Measurements from ENCODE around the gene LTBP3.

LTBP3 gene

GRCh38 chr11:65596520-65596919 is 38.4 kb upstream of the LTBP3 start:
- CTCF ChIA-PET = interaction anchor here (0.7 to 4.3 kb wide), 2 partner anchors 57 to 242 kb away, joined by 3 to 40 read pairs; partner anchors contain the start of gene TIGD3
- POLR2A ChIA-PET = interaction anchor here (1.0 to 1.3 kb wide), 2 partner anchors 19 to 25 kb away, joined by 3 to 4 read pairs; partner anchors contain the start of gene PCNX3
- no peak for DNase-seq (ENCODE audit: extremely low spot score)
- TF ChIP-seq BHLHE40 (IDR thresholded peaks at IDR 0.05; ENCODE audit: borderline replicate concordance) = no peak
- no peak for TF ChIP-seq L3MBTL2 (conservative IDR thresholded peaks at IDR 0.05)
- no peak for TF ChIP-seq FOXA1 (IDR thresholded peaks at IDR 0.05)
- no peak for TF ChIP-seq ELF4 (IDR thresholded peaks at IDR 0.05)
- no peak for TF ChIP-seq NFRKB (IDR thresholded peaks at IDR 0.05)
- no peak for TF ChIP-seq ARNT (IDR thresholded peaks at IDR 0.05)
- no peak for TF ChIP-seq FOXK2 (IDR thresholded peaks at IDR 0.05)

DNA sequence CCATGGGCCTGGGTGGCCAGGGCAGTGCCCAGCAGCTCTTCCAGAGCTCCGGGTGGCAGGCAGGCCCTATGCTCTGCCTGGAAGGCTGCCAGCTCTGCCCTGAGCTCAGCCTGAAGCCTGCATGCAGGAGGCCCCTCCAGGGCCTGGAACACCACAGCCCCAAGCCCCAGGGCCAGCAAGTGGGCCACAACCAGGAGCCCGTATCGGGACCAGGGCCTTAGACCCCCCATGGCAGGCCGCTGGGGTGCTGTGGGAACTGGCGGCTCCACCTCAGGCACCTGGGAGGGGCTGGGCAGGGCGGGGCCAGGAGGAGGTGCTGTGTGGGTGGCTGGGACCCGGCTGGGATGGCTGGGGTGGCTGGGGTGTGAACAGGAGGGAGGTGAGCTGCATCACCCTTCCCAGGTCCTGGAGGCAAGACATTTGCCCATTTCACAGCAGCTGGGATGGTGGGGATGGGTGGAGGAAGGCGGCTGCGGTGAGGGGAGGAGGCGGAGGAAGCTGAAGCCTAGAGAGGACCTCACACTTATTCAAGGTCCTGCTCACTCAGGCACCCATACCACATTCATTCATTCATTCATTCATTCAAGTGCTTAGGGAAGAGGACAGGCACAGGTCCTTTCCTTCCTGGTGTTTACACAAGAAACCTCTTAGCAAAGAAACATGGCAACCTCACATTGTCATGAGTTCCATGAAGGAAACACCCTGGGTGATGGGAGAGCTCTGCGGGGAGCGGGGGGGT is 37.6 kb upstream of the LTBP3 start, which contains the start of gene KCNK7:
Gene KCNK7, minus strand, starts transcription at position 258 of the 739 bp plus-strand sequence. Its CDS starts 28 bp downstream, at position 230.
- no peak for TF ChIP-seq TARDBP (IDR thresholded peaks at IDR 0.05)
- no peak for TF ChIP-seq ARNT (IDR thresholded peaks at IDR 0.05)
- ChIA-PET CTCF (interaction anchor here (0.7 to 4.3 kb wide), 2 partner anchors 56 to 241 kb away, joined by 3 to 40 read pairs; partner anchors contain the start of gene TIGD3), POLR2A (interaction anchor here (1.0 to 1.5 kb wide), 3 partner anchors 17 to 24 kb away, joined by 3 to 4 read pairs (median 3); partner anchors contain the start of gene PCNX3)
- no peak for DNase-seq (ENCODE audit: extremely low spot score)

DNA sequence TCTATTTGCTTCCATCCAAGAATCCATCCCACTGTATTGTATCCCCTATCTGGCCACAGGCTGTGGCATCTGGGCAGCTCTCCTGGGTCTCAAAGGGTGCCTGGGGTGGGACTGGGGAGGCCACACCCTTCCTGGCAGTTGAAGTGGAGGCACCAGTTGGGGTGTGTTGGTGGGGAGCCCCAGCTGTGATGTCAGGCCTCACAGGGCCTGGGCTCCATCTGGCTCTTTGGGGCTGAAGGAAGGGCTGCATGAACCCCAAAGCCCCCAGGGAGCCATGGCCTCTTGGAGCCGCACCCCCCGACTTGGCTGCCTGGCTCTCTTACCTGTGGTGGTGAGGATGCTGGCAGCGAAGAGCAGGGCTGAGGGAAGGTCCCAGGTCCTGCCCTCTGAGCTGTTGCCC is 37.0 kb upstream of the LTBP3 start:
- POLR2A ChIA-PET = interaction anchor here (1.3 to 1.5 kb wide), 2 partner anchors 18 to 20 kb away, joined by 3 read pairs; partner anchors contain the start of gene PCNX3
- TF ChIP-seq HDGF (IDR thresholded peaks at IDR 0.05; ENCODE audit: borderline replicate concordance) (no peak), BHLHE40 (IDR thresholded peaks at IDR 0.05; ENCODE audit: borderline replicate concordance) (no peak), L3MBTL2 (conservative IDR thresholded peaks at IDR 0.05) (no peak), ZNF384 (IDR thresholded peaks at IDR 0.05) (no peak), FOXM1 (IDR thresholded peaks at IDR 0.05; ENCODE audit: borderline replicate concordance) (no peak), LEF1 (IDR thresholded peaks at IDR 0.05; ENCODE audit: borderline replicate concordance) (no peak), ELF4 (IDR thresholded peaks at IDR 0.05) (no peak)
- DNase-seq (ENCODE audit: extremely low spot score) = no peak
- CTCF ChIA-PET = interaction anchor here (4.3 kb wide), 1 partner anchor 55 kb away, joined by 40 read pairs; no protein-coding TSS in a partner anchor

DNA sequence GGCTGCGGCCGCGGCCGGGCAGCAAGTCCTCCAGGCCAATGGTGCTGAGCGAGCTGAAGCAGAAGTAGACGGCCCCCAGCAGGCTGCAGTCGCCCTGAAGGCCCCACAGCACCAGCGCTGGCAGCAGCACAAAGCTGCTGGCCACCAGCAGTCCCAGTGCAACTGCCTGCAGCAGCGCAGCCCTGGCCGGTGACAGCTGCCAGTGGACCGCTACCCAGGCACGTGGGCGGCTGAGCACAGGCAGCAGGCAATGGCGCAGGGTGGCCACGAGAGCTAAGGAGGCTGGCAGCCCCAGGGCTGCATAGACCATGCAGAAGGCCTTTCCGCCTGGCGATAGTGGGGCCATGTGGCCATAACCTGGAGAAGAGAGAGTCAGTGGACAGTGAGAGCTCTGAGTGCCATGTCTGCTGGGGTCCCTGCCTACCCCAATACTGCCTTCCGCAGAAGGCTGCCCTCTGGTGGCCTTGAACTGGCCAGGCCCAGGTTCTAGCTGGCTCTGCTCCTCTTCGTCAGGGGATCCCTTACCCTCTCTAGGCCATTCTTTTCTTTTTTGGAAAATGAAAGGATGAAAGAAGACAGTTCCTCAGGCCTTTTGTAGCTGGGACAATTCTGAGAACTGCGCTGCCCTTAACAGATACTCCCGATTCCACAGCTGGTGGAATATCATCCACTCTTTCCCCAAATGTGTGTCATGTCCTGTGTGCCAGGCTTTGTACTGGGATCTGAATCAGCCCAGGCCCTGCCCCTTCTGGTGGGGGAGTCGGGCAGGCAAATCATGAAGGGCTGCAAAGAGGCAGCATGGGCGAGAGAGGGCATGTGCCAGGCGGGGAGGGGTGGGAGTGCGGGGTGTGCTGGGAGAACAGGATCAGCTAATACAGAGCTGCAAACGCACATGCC is 35.6 kb upstream of the LTBP3 start:
- ChIA-PET POLR2A (interaction anchor here (0.8 to 3.5 kb wide), 6 partner anchors 18 to 69 kb away, joined by 3 to 16 read pairs (median 5); partner anchors contain the start of genes EHBP1L1, PCNX3, SCYL1 and SIPA1), CTCF (interaction anchor here (0.6 to 4.3 kb wide), 20 partner anchors 8 to 607 kb away, joined by 3 to 40 read pairs (median 4); partner anchors contain the start of genes MAP3K11, PCNX3, SIPA1 and ZNRD2)
- DNase-seq (ENCODE audit: extremely low spot score) = peak; percentile 57
- no peak for TF ChIP-seq ELF4 (IDR thresholded peaks at IDR 0.05)
- no peak for TF ChIP-seq FOXK2 (IDR thresholded peaks at IDR 0.05)
- no peak for TF ChIP-seq ZNF384 (IDR thresholded peaks at IDR 0.05)
- TF ChIP-seq NFRKB (IDR thresholded peaks at IDR 0.05) = no peak
- TF ChIP-seq TARDBP (IDR thresholded peaks at IDR 0.05) = no peak
- no peak for TF ChIP-seq HDGF (IDR thresholded peaks at IDR 0.05; ENCODE audit: borderline replicate concordance)
- TF ChIP-seq, protein P1, sequence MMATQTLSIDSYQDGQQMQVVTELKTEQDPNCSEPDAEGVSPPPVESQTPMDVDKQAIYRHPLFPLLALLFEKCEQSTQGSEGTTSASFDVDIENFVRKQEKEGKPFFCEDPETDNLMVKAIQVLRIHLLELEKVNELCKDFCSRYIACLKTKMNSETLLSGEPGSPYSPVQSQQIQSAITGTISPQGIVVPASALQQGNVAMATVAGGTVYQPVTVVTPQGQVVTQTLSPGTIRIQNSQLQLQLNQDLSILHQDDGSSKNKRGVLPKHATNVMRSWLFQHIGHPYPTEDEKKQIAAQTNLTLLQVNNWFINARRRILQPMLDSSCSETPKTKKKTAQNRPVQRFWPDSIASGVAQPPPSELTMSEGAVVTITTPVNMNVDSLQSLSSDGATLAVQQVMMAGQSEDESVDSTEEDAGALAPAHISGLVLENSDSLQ (IDR thresholded peaks at IDR 0.05) = no peak
- no peak for TF ChIP-seq L3MBTL2 (conservative IDR thresholded peaks at IDR 0.05)
- no peak for TF ChIP-seq FOXM1 (IDR thresholded peaks at IDR 0.05; ENCODE audit: borderline replicate concordance)
- no peak for TF ChIP-seq CTBP1 (IDR thresholded peaks at IDR 0.05; ENCODE audit: borderline replicate concordance)
- no peak for TF ChIP-seq SUZ12 (IDR thresholded peaks at IDR 0.05)
- TF ChIP-seq FOXA1 (IDR thresholded peaks at IDR 0.05) = no peak
- TF ChIP-seq BHLHE40 (IDR thresholded peaks at IDR 0.05; ENCODE audit: borderline replicate concordance) = no peak

DNA sequence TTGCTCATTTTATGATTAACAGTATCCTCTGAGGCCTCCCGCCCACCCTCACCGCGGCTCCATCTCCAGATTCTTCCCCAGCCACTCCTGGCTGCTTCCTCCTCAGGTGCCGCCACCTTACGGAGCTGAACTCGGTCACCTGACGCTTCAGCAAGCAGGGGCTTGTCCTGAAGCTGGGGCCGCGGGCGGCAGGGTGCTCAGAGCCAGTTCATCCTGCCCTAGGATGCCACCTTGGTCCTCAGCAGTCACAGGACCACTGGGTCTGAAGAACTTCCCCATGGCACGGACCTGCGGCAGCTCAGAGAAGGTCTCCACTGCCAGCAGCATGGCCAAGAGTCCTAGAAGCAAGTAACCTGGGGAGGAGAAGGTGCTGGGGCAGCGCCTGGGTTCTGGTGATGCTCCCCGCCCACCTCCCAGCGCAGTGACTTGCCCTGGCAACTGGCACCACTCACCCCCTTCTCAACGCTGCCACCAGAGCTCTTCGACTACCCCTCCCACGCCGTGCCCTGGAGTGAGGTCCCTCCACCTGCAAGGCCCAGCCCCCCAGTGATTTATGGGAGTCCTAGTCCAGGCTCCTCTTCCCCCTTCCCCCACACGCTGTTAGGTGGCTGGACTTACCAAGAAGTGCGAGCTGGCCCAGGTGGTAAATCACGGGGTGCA is 34.8 kb upstream of the LTBP3 start:
- CTCF ChIA-PET = interaction anchor here (0.8 to 4.3 kb wide), 12 partner anchors 7 to 53 kb away, joined by 3 to 40 read pairs (median 4); partner anchors contain the start of gene ZNRD2
- DNase-seq (ENCODE audit: extremely low spot score) = no peak
- TF ChIP-seq L3MBTL2 (conservative IDR thresholded peaks at IDR 0.05) = no peak
- no peak for TF ChIP-seq FOXA1 (IDR thresholded peaks at IDR 0.05)
- no peak for TF ChIP-seq ELF4 (IDR thresholded peaks at IDR 0.05)
- POLR2A ChIA-PET = interaction anchor here (1.6 to 3.5 kb wide), 3 partner anchors 22 to 68 kb away, joined by 5 to 16 read pairs (median 9); partner anchors contain the start of genes PCNX3, SCYL1 and ZNRD2

DNA sequence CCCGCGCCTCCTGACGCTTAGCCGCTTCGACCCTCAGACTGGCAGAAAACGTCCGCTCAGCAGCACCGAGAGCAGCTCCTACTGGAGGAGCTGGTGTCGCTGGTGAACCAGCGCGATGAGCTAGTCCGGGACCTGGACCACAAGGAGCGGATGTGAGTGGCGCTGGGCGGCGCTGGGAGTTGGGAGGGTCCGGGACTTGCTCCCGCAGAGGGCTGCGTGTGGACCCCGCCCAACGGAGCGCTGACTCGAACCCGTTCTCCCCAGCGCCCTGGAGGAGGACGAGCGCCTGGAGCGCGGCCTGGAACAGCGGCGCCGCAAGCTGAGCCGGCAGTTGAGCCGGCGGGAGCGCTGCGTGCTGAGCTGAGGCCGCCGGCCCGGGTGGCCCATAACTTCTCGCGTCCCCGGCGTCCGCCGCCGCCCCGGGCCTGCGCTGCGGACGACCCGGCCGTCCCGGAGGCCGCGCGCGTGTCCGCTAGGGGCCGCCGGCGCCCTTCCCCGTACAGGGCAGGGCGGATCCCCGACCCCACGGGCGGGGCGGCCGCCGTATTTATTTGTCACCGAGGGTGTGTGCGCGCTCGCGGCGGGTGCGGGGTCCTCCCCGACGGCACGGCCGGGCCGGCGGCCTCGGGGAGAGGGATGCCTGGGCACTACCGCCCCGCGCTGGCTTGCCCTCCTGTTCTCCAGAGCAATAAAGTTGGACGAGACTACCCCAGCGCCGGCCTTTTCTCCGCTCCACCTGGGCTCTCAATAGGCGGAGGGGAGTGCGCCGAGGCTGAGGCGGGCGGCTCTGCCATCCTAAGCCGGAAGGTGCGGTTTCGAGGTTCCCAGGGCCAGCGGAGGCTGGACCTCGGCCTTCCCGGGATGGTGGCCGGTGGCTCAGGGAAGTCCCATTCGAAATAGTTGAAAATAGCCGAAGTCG is 34.0 kb upstream of the LTBP3 start:
- CTCF ChIA-PET = interaction anchor here (4.3 kb wide), 1 partner anchor 52 kb away, joined by 40 read pairs; no protein-coding TSS in a partner anchor
- DNase-seq (ENCODE audit: extremely low spot score) = no peak
- TF ChIP-seq TARDBP (IDR thresholded peaks at IDR 0.05) (no peak), NFRKB (IDR thresholded peaks at IDR 0.05) (no peak), FOXK2 (IDR thresholded peaks at IDR 0.05) (no peak), HDGF (IDR thresholded peaks at IDR 0.05; ENCODE audit: borderline replicate concordance) (no peak)
- POLR2A ChIA-PET = interaction anchor here (1.6 to 3.5 kb wide), 3 partner anchors 22 to 68 kb away, joined by 5 to 16 read pairs (median 9); partner anchors contain the start of genes PCNX3, SCYL1 and ZNRD2

Data from HEK293T (cell line).